ENCODE data around the gene ADAM17.

ADAM17 gene

GRCh38 chr2:9548506-9548905 lies 7.1 kb downstream of the ADAM17 start:
- Histone ChIP-seq H2BK5ac (ENCODE audit: low read length) (no peak overlapping the region), H2BK15ac (ENCODE audit: low read length) (no peak overlapping the region), H3K36me3 (replicated peaks in 1 of 2; ENCODE audit: control insufficient read depth in 2 of 2, insufficient read depth in 2 of 2, low read length in 2 of 2) (no peaks in the 10 kb centered on the region), H3K18ac (ENCODE audit: low read length) (no peak overlapping the region), H3K79me1 (ENCODE audit: low read depth, low read length) (peaks cover 3% of the 10 kb centered on the region), H3K4me1 (ENCODE audit: control insufficient read depth in 2 of 2, insufficient read depth in 1 of 2, low read depth in 1 of 2, low read length in 2 of 2) (peaks cover 0 to 3% of the 10 kb centered on the region in 2 donors), H4K91ac (ENCODE audit: low read depth, low read length, poor library complexity) (no peak overlapping the region), H3K4me3 (ENCODE audit: low read length in 2 of 2) (no peak overlapping the region), H3K4ac (ENCODE audit: low read length) (no peak overlapping the region), H2BK120ac (ENCODE audit: low read depth, low read length) (no peak overlapping the region), H2AFZ (ENCODE audit: low read length) (no peak overlapping the region), H3K9ac (ENCODE audit: low read depth, low read length, poor library complexity) (no peak overlapping the region), H3K4me2 (ENCODE audit: insufficient read depth, low read length, poor library complexity, severe bottlenecking) (no peak overlapping the region), H2BK12ac (ENCODE audit: low read length) (no peak overlapping the region), H3K23ac (ENCODE audit: low read depth, low read length, poor library complexity) (no peak overlapping the region), H3K27ac (replicated peaks; ENCODE audit: low read length) (no peak overlapping the region), H4K8ac (ENCODE audit: low read depth, low read length) (no peak overlapping the region), H3K9me3 (replicated peaks in 1 of 2; ENCODE audit: control insufficient read depth in 2 of 2, insufficient read depth in 1 of 2, low read depth in 1 of 2, low read length in 2 of 2) (no peaks in the 10 kb centered on the region), H2AK5ac (ENCODE audit: low read depth, low read length) (no peak overlapping the region), H3K27me3 (ENCODE audit: control insufficient read depth in 3 of 3, insufficient read depth in 3 of 3, low read depth in 1 of 3, low read length in 3 of 3) (no peaks in the 10 kb centered on the region), H3K14ac (ENCODE audit: low read length) (no peak overlapping the region)
- DNase-seq (ENCODE audit: low spot score): no peak
- no CpG with 5 or more reads among the region's 2 CpGs for WGBS, 2 donors (ENCODE audit: extremely low coverage in 2 of 2, insufficient read length in 2 of 2, insufficient replicate concordance in 1 of 2)

- no CpG with 5 or more reads among the region's 5 CpGs for WGBS, 2 donors (ENCODE audit: extremely low coverage in 2 of 2, insufficient read length in 2 of 2, insufficient replicate concordance in 1 of 2)
- no peak overlapping the region for H3K14ac ChIP-seq (ENCODE audit: low read length)
- DNase-seq (ENCODE audit: low spot score): no peak
- H4K8ac ChIP-seq (ENCODE audit: low read depth, low read length): no peak overlapping the region
- H4K91ac ChIP-seq (ENCODE audit: low read depth, low read length, poor library complexity): no peak overlapping the region
- H2BK15ac ChIP-seq (ENCODE audit: low read length): no peak overlapping the region
- H3K9me3 ChIP-seq (replicated peaks in 1 of 2; ENCODE audit: control insufficient read depth in 2 of 2, insufficient read depth in 1 of 2, low read depth in 1 of 2, low read length in 2 of 2): no peaks in the 10 kb centered on the region
- H2BK5ac ChIP-seq (ENCODE audit: low read length): no peak overlapping the region
- no peak overlapping the region for H3K18ac ChIP-seq (ENCODE audit: low read length)
- H3K36me3 ChIP-seq (replicated peaks in 1 of 2; ENCODE audit: control insufficient read depth in 2 of 2, insufficient read depth in 2 of 2, low read length in 2 of 2): peaks cover 0 to 7% of the 10 kb centered on the region in 2 donors
- H2BK12ac ChIP-seq (ENCODE audit: low read length): no peak overlapping the region
- no peak overlapping the region for H2AFZ ChIP-seq (ENCODE audit: low read length)
- no peak overlapping the region for H3K27ac ChIP-seq (replicated peaks; ENCODE audit: low read length)
- H2BK120ac ChIP-seq (ENCODE audit: low read depth, low read length): no peak overlapping the region
- no peak overlapping the region for H3K23ac ChIP-seq (ENCODE audit: low read depth, low read length, poor library complexity)
- no peak overlapping the region for H3K4me3 ChIP-seq (ENCODE audit: low read length in 2 of 2)
- no peak overlapping the region for H3K9ac ChIP-seq (ENCODE audit: low read depth, low read length, poor library complexity)
- peaks cover 0 to 3% of the 10 kb centered on the region in 2 donors for H3K4me1 ChIP-seq (ENCODE audit: control insufficient read depth in 2 of 2, insufficient read depth in 1 of 2, low read depth in 1 of 2, low read length in 2 of 2)
- H3K79me1 ChIP-seq (ENCODE audit: low read depth, low read length): peaks cover 3% of the 10 kb centered on the region
- H3K4me2 ChIP-seq (ENCODE audit: insufficient read depth, low read length, poor library complexity, severe bottlenecking): no peak overlapping the region
- no peaks in the 10 kb centered on the region for H3K27me3 ChIP-seq (ENCODE audit: control insufficient read depth in 3 of 3, insufficient read depth in 3 of 3, low read depth in 1 of 3, low read length in 3 of 3)
- no peak overlapping the region for H3K4ac ChIP-seq (ENCODE audit: low read length)
- no peak overlapping the region for H2AK5ac ChIP-seq (ENCODE audit: low read depth, low read length)
Measured at GRCh38 chr2:9547262-9547991, 8.2 kb downstream of the ADAM17 start.

DNA sequence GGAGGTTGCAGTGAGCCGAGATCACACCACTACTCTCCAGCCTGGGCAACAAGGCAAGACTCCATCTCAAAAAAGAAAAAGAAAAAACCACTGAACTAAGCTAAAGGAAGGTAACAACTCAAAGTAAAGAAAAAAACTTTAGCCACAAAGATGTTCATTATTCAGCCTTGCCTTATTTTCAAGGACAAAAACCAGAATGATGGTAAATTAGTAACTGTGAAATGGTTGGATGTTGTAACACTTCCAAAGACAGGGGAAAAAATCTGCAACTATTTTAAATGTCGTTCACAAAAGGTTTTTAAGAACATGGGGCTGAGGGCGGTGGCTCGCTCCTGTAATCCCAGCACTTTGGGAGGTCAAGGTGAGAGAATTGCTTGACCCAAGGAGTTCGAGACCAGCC lies 10.1 kb downstream of the ADAM17 start:
- no peak overlapping the region for H4K91ac ChIP-seq (ENCODE audit: low read depth, low read length, poor library complexity)
- H3K4me2 ChIP-seq (ENCODE audit: insufficient read depth, low read length, poor library complexity, severe bottlenecking): no peak overlapping the region
- no peak overlapping the region for H4K8ac ChIP-seq (ENCODE audit: low read depth, low read length)
- no peaks in the 10 kb centered on the region for H3K27me3 ChIP-seq (ENCODE audit: control insufficient read depth in 3 of 3, insufficient read depth in 3 of 3, low read depth in 1 of 3, low read length in 3 of 3)
- no peak overlapping the region for H3K23ac ChIP-seq (ENCODE audit: low read depth, low read length, poor library complexity)
- H2AFZ ChIP-seq (ENCODE audit: low read length): no peak overlapping the region
- peaks cover 0 to 3% of the 10 kb centered on the region in 2 donors for H3K4me1 ChIP-seq (ENCODE audit: control insufficient read depth in 2 of 2, insufficient read depth in 1 of 2, low read depth in 1 of 2, low read length in 2 of 2)
- WGBS, 2 donors (ENCODE audit: extremely low coverage in 2 of 2, insufficient read length in 2 of 2, insufficient replicate concordance in 1 of 2): no CpG with 5 or more reads among the region's 5 CpGs
- H3K9ac ChIP-seq (ENCODE audit: low read depth, low read length, poor library complexity): no peak overlapping the region
- H2BK12ac ChIP-seq (ENCODE audit: low read length): no peak overlapping the region
- H3K4me3 ChIP-seq (ENCODE audit: low read length in 2 of 2): no peak overlapping the region
- no peak overlapping the region for H2BK120ac ChIP-seq (ENCODE audit: low read depth, low read length)
- peaks cover 3% of the 10 kb centered on the region for H3K79me1 ChIP-seq (ENCODE audit: low read depth, low read length)
- H3K36me3 ChIP-seq (replicated peaks in 1 of 2; ENCODE audit: control insufficient read depth in 2 of 2, insufficient read depth in 2 of 2, low read length in 2 of 2): peaks cover 0 to 25% of the 10 kb centered on the region in 2 donors
- no peak for DNase-seq (ENCODE audit: low spot score)
- no peak overlapping the region for H3K27ac ChIP-seq (replicated peaks; ENCODE audit: low read length)
- H3K9me3 ChIP-seq (replicated peaks in 1 of 2; ENCODE audit: control insufficient read depth in 2 of 2, insufficient read depth in 1 of 2, low read depth in 1 of 2, low read length in 2 of 2): no peaks in the 10 kb centered on the region
- H3K4ac ChIP-seq (ENCODE audit: low read length): no peak overlapping the region
- H2BK5ac ChIP-seq (ENCODE audit: low read length): no peak overlapping the region
- H2BK15ac ChIP-seq (ENCODE audit: low read length): no peak overlapping the region
- H2AK5ac ChIP-seq (ENCODE audit: low read depth, low read length): no peak overlapping the region
- no peak overlapping the region for H3K14ac ChIP-seq (ENCODE audit: low read length)
- no peak overlapping the region for H3K18ac ChIP-seq (ENCODE audit: low read length)

- Histone ChIP-seq H2BK120ac (ENCODE audit: low read depth, low read length) (no peak overlapping the region), H3K9me3 (replicated peaks in 1 of 2; ENCODE audit: control insufficient read depth in 2 of 2, insufficient read depth in 1 of 2, low read depth in 1 of 2, low read length in 2 of 2) (no peaks in the 10 kb centered on the region), H2BK5ac (ENCODE audit: low read length) (no peak overlapping the region), H3K4me1 (ENCODE audit: control insufficient read depth in 2 of 2, insufficient read depth in 1 of 2, low read depth in 1 of 2, low read length in 2 of 2) (peaks cover 0 to 3% of the 10 kb centered on the region in 2 donors), H2AK5ac (ENCODE audit: low read depth, low read length) (no peak overlapping the region), H2AFZ (ENCODE audit: low read length) (no peak overlapping the region), H2BK12ac (ENCODE audit: low read length) (no peak overlapping the region), H3K18ac (ENCODE audit: low read length) (no peak overlapping the region), H3K27ac (replicated peaks; ENCODE audit: low read length) (no peak overlapping the region), H3K4me2 (ENCODE audit: insufficient read depth, low read length, poor library complexity, severe bottlenecking) (no peak overlapping the region), H3K4ac (ENCODE audit: low read length) (no peak overlapping the region), H3K27me3 (ENCODE audit: control insufficient read depth in 3 of 3, insufficient read depth in 3 of 3, low read depth in 1 of 3, low read length in 3 of 3) (no peaks in the 10 kb centered on the region), H4K91ac (ENCODE audit: low read depth, low read length, poor library complexity) (no peak overlapping the region), H3K79me1 (ENCODE audit: low read depth, low read length) (peaks cover 3% of the 10 kb centered on the region), H3K36me3 (replicated peaks in 1 of 2; ENCODE audit: control insufficient read depth in 2 of 2, insufficient read depth in 2 of 2, low read length in 2 of 2) (peaks cover 0 to 38% of the 10 kb centered on the region in 2 donors), H2BK15ac (ENCODE audit: low read length) (no peak overlapping the region), H3K14ac (ENCODE audit: low read length) (no peak overlapping the region), H3K4me3 (ENCODE audit: low read length in 2 of 2) (no peak overlapping the region), H4K8ac (ENCODE audit: low read depth, low read length) (no peak overlapping the region), H3K9ac (ENCODE audit: low read depth, low read length, poor library complexity) (no peak overlapping the region), H3K23ac (ENCODE audit: low read depth, low read length, poor library complexity) (no peak overlapping the region)
- no peak for DNase-seq (ENCODE audit: low spot score)
- WGBS, 2 donors (ENCODE audit: extremely low coverage in 2 of 2, insufficient read length in 2 of 2, insufficient replicate concordance in 1 of 2): no CpG with 5 or more reads among the region's 1 CpG
Measured at GRCh38 chr2:9543557-9543956, 12.1 kb downstream of the ADAM17 start.

Data from neuronal stem cell (in vitro differentiated cells).